Calu3 (cell line): Measurements from ENCODE around the gene HS6ST1. TPM values are rescaled to one million over a fixed set of nuclear protein-coding genes. Genes with fewer than 3 reads are reported as not detected.

ENCODE experiments used
- BruUV-seq: library from RNA; stranded (reverse); fragments of 400-500 nt; replicated peaks from 2 replicates; lab custom pipeline; 2021; lab: Mats Ljungman, UMichigan
- CTCF ChIA-PET: fragments of 300-600 bp; sonication (Branson Sonifier 250); formaldehyde crosslinking; loops from one replicate; lab custom pipeline; 2022; ENCODE audit warnings: antibody characterized with exemption; lab: Charles Lee
- DNase-seq: peaks from one replicate; pipeline ENCODE4 v3.0.0; 2022
- H3K27ac Mint-ChIP-seq: one replicate; pipeline ENCODE4 v1.8.0; 2022; ENCODE audit warnings: mixed read lengths; ENCODE audit not compliant: unreplicated experiment
- H3K27me3 Mint-ChIP-seq: one replicate; pipeline ENCODE4 v1.8.0; 2022; ENCODE audit warnings: mixed read lengths; ENCODE audit not compliant: unreplicated experiment
- H3K36me3 Mint-ChIP-seq: one replicate; pipeline ENCODE4 v1.8.0; 2022; ENCODE audit warnings: mild to moderate bottlenecking, moderate library complexity, mixed read lengths; ENCODE audit not compliant: insufficient read depth, unreplicated experiment
- H3K4me1 Mint-ChIP-seq: one replicate; pipeline ENCODE4 v1.8.0; 2022; ENCODE audit warnings: mild to moderate bottlenecking, low read depth, mixed read lengths; ENCODE audit not compliant: unreplicated experiment
- H3K4me3 Mint-ChIP-seq: one replicate; pipeline ENCODE4 v1.8.0; 2022; ENCODE audit warnings: mild to moderate bottlenecking, low read depth, moderate library complexity, mixed read lengths; ENCODE audit not compliant: unreplicated experiment
- H3K9me3 Mint-ChIP-seq: one replicate; pipeline ENCODE4 v1.8.0; 2022; ENCODE audit warnings: low read depth, mixed read lengths; ENCODE audit not compliant: unreplicated experiment
- CTCF ChIP-seq: fragments of 200-600 bp; IDR thresholded peaks from one replicate; pipeline ENCODE4 v1.8.0; 2022; ENCODE audit warnings: antibody characterized with exemption; ENCODE audit not compliant: unreplicated experiment
- intact Hi-C: fragments of 100-400 bp; cut with micrococcal nuclease; formaldehyde crosslinking; loops from one replicate; pipeline ENCODE4 v1.10.0; 2022; ENCODE audit not compliant: unreplicated experiment
- total RNA-seq: library from RNA; stranded (reverse); gene quantifications from 2 replicates; pipeline ENCODE4 v1.2.3, GENCODE V29; 2022

The HS6ST1 gene
- total RNA-seq, 1 experiment from 2014 or later = 34.6 TPM

DNA sequence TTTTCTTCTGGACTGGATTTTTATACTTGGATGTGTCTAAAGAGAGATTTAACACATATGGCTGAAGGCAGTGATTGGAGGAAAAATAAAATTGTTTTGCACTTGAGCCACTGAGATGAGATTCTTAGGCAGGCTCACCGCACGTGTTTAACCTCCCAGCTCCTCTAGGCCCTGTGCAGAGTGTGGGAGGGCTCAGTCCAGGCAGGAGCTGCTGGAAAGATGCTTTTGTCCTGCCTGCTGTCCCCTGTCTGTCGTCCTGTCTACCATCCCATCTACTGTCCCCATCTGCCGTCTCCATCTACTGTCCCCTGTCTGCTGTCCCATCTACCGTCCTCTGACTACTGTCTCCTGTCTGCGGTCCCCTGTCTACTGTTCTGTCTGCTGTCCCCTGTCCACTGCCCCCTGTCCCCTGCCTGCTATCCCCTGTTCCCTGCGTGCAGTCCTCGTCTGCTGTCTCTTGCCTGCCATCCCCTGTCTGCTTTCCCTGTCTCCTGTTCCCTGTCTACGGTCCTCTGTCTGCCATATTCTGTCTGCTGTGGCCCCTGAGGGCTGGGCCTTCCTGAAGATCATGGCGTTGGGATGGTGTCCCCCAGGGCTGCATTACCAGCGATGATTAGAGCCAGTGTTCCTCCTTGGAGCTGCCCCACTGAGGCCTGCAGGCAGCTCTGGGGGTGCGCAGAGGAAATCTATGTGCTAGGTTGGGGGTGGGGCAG is 43.7 kb upstream of the HS6ST1 start:
- H3K9me3 Mint-ChIP-seq = no peaks in the 10 kb centered on the region
- CTCF ChIA-PET = no interaction called here
- BruUV-seq = no TSS peak
- H3K27me3 Mint-ChIP-seq = peaks cover 26% of the 10 kb centered on the region
- no peak overlapping the region for H3K27ac Mint-ChIP-seq
- no peak for DNase-seq
- no peaks in the 10 kb centered on the region for H3K4me1 Mint-ChIP-seq
- H3K36me3 Mint-ChIP-seq = no peaks in the 10 kb centered on the region
- intact Hi-C loops = no loop called here
- no peak for TF ChIP-seq CTCF
- no peak overlapping the region for H3K4me3 Mint-ChIP-seq

DNA sequence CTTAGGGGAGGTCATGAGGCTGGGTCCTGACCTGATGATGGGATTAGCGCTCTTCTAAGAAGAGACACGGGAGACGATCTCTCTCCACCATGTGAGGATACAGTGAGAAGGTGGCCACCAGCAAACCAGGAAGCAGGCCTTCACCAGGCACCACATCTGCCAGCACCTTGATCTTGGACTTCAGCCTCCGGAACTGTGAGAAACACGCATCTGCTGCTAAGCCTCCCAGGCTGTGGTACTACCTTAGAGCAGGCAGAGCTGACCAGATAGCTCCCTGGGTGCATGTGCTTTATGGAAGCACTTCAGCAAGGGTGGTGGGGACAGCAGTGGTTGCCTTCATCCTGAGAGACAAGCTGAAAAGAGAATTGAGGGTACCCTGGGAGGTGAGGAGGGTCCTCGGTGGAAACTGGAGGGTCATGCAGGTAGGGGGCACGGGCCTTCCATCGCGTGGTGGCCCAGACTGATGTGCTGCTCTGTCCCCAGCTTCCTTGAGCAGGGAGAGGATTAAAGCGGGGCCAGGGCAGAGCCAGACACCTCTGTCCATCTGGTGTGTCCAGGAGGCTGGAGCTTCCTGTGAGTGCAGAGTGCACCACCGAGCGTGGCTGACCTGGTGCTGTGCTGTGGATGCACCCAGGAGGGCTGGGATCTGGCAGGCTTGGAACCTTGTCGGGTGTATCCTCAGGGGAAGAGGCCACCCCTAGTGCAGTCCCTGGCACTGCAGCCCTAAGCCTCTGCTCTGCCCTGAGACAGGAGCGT is 42.9 kb upstream of the HS6ST1 start:
- no TSS peak for BruUV-seq
- Mint-ChIP-seq H3K9me3 (no peaks in the 10 kb centered on the region), H3K27me3 (peaks cover 26% of the 10 kb centered on the region), H3K27ac (no peak overlapping the region), H3K4me3 (no peak overlapping the region), H3K4me1 (no peaks in the 10 kb centered on the region), H3K36me3 (no peaks in the 10 kb centered on the region)
- intact Hi-C loops = no loop called here
- DNase-seq = no peak
- no peak for TF ChIP-seq CTCF
- CTCF ChIA-PET = interaction anchor here (0.6 kb wide), 1 partner anchor 1320 kb away, joined by 3 read pairs; no protein-coding TSS in a partner anchor

DNA sequence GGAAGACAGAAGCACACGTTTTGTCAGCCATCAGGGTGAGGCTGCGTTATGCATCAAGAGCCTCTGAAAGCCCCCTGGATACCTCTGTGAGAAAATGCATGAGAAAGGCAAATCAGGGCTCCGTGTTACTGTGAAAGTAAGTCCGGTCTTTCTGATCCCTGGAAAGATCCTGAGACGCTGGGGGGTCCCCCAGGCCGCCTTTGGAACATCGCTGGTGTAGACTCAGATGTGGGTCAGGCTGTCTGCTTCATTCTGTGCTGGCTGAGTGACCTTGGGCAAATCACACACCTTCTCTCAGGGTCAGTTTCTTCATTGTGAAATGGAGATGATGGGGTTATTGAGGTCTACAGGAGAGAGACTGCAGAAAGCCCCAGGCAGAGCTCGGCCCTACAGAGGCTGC is 42.0 kb upstream of the HS6ST1 start:
- CTCF ChIA-PET = no interaction called here
- Mint-ChIP-seq H3K27ac (no peak overlapping the region), H3K4me1 (no peaks in the 10 kb centered on the region), H3K9me3 (no peaks in the 10 kb centered on the region), H3K4me3 (no peak overlapping the region), H3K27me3 (peaks cover 26% of the 10 kb centered on the region), H3K36me3 (no peaks in the 10 kb centered on the region)
- no peak for DNase-seq
- no peak for TF ChIP-seq CTCF
- no TSS peak for BruUV-seq
- intact Hi-C loops = no loop called here

DNA sequence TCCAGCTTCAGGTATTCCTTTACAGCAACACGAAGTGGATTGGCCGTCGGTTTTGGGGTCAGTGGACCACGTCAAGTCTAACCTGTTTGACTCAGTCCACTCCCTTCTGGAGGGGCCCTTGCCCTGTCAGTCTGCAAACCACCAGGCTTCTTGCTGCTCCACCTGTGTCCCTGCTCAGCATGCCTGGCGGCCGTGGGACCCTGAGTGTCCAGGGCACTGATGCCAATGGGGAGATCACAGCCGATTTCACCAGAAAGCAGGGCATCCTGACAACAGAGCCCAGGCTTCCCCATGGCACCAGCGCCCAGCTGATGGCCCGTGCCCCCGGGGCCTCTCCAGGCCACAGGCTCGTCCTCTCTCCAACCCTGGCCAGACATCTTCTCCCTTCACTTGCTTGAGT is 41.2 kb upstream of the HS6ST1 start:
- Mint-ChIP-seq H3K9me3 (no peaks in the 10 kb centered on the region), H3K27ac (no peak overlapping the region), H3K27me3 (peaks cover 26% of the 10 kb centered on the region), H3K4me3 (no peak overlapping the region), H3K4me1 (no peaks in the 10 kb centered on the region), H3K36me3 (no peaks in the 10 kb centered on the region)
- intact Hi-C loops = no loop called here
- TF ChIP-seq CTCF = no peak
- CTCF ChIA-PET = no interaction called here
- DNase-seq = no peak
- no TSS peak for BruUV-seq
